GM08714 (cell line): Measurements from ENCODE around the gene RALBP1.
A peak's percentile ranks its signal among the peaks of the same experiment; 100 is the strongest.
"Not testable (repeated sequence)": the region's sequence is repeated elsewhere in the genome, so short reads cannot be mapped to it uniquely, and the experiment has no call there.

Experiments
- H3K4me3 ChIP-seq: fragments of 200-500 bp; sonication (Bioruptor generic); 2 replicates; pipeline ENCODE4 v1.5.1; 2014; ENCODE audit warnings: mild to moderate bottlenecking, low read length, inconsistent platforms
- ZNF274 ChIP-seq: IDR thresholded peaks from 2 replicates; pipeline ENCODE4 v1.6.1; 2012; ENCODE audit warnings: mild to moderate bottlenecking, low read depth, low read length

Gene RALBP1

DNA sequence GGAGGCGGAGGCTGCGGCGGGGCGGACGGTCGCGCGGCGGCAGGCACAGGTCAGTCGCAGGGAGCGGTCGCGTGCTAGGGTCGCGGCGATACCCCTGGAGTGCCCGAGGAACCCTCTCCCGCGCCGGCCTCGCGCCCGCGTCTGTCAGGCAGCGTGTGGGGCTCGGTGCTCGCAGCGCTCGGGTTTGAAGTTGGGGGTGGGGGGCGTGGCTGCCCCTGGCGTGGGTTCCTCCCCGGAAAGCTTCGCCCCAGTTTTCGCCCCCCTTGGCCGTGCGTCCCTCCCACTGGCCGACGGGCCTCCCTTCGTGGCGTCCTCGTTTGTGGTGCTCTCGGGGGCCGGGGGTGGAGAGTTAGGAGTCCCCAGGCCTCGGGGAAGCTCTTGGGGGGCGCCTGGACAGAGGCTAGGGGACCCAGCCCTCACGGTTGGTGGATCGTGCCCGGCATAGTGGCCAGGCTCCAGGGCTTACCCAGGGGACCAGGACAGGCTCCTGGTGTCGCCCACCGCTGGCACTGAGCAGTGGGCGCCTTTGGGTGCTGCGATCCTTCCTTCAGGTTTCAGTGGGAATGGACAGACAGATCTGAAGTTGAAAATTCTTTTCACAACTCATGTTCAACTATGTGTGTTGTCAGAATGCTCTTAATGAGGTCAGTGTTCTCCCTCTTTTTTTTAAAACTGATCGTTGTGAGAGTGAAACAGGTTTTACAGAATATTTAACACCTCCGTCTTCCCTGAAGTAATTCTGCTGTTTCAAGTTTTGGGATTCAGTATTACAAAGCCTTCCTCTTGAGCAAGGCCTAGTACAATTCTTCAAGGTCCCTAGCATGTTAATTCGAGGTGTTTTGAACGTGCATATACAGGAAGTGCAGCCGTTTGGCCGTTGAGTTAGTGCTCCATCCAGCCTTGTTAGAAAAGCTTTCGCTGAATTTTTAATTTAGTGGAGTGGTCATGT, 604 bp downstream of the RALBP1 start:
- no peak for TF ChIP-seq ZNF274
- H3K4me3 ChIP-seq, result peak overlapping the region; percentile 95

DNA sequence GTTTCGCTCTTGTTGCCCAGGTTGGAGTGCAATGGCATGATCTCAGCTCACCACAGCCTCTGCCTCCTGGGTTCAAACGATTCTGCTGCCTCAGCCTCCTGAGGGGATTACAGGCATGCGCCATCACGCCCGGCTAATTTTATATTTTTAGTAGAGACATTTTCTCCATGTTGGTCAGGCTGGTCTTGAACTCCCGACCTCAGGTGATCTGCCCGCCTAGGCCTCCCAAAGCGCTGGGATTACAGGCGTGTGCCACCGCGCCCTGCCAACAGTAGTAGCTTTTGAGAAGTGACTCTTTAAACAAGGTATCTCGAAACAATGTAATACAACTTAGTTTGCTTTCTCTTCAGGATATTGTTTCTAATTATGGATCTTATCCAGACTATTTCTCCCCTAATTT, 1.6 kb downstream of the RALBP1 start:
- H3K4me3 ChIP-seq, result peak overlapping the region; percentile 95

DNA sequence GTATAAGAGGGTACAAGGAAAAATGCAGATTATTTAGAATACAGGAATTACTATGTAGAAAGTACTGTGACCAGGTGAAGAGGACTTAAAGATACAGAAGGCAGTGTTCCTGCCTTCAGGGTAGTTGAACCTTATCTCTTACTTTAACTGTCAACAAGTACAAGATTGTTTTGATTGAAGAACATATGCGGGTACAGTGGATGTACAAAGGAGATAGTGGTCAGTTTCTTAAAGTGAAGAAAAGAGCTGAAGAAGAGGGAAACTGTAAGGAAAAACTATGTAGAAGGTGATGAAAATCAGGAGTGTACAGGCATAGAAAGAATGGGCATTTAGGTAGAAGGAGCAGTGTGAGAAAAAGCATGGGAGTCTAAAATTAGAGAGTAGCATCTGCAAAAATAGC, 2.2 kb downstream of the RALBP1 start:
- TF ChIP-seq ZNF274, result no peak

DNA sequence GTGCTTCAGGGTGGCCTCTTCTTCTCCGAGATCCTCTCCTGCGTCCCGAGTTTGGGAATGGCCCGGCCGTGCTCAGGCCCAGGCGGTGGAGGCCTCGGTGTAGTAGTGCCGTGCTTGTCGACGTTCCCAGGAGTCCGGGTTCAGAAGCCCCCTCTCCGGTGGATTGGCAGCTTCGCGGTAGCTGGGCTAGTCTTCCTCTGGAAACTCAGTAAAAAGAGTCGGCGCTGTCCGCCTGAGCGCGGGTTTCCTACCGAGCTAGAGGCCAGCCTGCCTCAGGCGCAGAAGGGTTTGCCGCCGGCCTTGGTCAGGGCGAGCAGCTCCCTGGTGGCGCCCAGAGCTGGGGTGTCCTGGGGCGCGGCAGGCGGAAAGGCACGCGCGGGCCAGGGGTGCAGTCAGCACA, 3.2 kb downstream of the RALBP1 start:
- H3K4me3 ChIP-seq, result no peak overlapping the region
- TF ChIP-seq ZNF274, result no peak

More for the DNA sequence above, 2.2 kb downstream of the RALBP1 start:
- no peak overlapping the region for H3K4me3 ChIP-seq

DNA sequence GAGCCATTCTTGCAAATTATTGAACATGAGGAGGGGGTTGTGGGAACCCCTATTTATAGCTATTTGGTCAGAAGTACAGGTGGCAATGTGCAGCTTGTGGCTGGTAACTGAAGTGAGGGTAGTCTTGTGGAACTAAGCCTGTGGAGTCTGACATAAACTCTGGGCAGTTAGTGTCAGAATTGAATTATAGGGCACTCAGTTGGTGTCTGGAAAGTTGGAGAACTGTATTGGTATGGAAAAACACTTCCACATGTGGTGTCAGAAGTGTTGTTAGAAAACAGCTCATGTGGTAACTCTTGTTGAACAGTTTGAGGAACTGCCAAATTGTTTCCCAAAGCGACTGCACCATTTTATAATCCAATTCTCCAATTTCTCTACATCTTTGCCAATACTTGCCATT, 7.5 kb downstream of the RALBP1 start:
- H3K4me3 ChIP-seq, result no peak overlapping the region; the same call in 1 of the 2 replicates
- no peak for TF ChIP-seq ZNF274

DNA sequence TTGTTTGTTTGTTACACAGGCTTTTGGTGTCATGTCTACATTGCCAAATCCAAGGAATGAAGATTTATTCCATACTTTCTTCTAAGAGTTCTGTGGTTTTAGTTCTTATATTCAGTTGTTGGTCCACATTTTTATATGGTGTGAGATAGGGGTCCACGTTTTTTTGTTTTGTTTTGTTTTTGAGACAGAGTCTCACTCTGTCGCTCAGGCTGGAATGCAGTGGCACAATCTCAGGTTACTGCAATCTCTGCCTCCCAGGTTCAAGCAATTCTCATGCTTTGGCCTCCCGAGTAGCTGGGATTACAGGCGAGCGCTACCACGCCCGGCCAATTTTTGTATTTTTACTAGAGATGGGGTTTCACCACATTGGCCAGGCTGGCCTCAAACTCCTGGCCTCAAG, 8.2 kb downstream of the RALBP1 start:
- no peak overlapping the region for H3K4me3 ChIP-seq
- TF ChIP-seq ZNF274, result no peak

DNA sequence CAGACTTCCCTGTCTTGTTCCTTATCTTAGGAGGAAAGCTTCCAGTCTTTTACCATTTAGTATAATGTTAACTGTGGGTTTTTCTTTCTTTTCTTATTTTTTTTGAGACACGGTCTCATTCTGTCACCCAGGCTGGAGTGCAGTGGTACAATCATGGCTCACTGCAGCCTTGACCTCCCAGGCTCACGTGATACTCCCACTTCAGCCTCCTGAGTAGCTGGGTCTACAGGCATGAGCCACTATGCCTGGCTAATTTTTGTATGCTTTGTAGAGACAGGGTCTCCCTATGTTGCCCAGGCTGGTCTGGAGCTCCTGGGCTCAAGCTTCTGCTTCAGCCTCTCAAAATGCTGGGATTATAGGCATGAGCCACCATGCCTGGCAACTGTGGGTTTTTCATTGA, 9.5 kb downstream of the RALBP1 start:
- not testable (repeated sequence) for H3K4me3 ChIP-seq

DNA sequence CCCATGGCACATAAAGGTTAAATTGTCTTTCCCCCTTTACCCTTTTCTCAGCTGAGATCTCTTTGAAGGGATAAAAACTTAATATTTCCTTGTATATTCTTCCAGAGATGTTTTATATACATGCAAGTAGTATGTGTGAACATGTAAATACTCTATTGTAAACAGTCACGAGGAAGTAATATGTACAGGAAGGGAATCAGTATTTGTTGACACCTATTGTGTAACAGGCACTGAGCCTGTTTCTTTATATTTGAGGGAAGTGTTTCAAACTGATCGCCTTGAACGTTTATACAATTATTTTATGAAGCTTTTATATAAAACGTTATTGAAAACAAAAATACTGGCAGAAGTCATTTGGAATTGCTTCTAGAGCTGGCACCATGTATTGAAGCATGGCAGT, 13.2 kb downstream of the RALBP1 start:
- no peak for TF ChIP-seq ZNF274
- no peak overlapping the region for H3K4me3 ChIP-seq

DNA sequence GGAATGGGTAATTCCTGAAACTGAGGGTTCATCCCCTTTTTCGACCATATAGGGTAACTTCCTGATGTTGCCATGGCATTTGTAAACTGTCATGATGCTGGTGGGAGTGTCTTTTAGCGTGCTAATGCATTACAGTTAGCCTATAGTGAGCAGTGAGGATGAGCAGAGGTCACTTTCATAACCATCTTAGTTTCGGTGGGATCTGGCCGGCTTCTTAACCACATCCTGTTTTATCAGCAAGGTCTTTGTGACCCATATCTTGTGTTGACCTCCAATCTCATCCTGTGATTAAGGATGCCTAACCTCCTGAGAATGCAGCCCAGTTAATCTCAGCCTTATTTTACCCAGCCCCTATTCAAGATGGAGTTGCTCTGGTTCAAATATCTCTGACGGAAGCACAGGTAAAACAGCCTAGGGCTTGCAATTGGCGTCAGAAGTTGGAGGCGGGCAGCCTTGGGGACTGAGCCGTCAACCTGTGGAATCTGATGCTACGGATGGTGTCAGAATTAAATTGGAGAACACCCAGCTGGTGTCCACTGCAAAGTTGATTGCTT, 19.5 kb downstream of the RALBP1 start:
- TF ChIP-seq ZNF274, result no peak
- no peak overlapping the region for H3K4me3 ChIP-seq

DNA sequence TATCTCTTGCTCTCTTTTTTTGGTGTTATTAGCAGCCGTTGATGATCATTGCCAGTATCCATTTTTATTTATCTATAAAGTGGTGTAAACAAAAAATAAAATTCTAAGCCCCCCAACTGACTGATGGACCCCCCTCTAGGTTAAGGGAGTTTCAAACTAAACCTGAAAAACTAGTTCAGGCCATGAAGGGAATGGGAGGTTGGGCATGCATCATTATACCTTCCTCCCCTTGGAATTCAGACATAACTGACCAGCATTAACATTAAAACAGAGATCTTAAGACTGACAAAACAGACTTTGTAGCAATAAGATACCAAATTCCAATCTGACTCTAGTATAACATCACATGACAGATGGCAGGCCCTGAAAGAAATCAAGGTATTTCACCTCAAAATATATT, 20.2 kb downstream of the RALBP1 start:
- H3K4me3 ChIP-seq, result no peak overlapping the region
- no peak for TF ChIP-seq ZNF274

DNA sequence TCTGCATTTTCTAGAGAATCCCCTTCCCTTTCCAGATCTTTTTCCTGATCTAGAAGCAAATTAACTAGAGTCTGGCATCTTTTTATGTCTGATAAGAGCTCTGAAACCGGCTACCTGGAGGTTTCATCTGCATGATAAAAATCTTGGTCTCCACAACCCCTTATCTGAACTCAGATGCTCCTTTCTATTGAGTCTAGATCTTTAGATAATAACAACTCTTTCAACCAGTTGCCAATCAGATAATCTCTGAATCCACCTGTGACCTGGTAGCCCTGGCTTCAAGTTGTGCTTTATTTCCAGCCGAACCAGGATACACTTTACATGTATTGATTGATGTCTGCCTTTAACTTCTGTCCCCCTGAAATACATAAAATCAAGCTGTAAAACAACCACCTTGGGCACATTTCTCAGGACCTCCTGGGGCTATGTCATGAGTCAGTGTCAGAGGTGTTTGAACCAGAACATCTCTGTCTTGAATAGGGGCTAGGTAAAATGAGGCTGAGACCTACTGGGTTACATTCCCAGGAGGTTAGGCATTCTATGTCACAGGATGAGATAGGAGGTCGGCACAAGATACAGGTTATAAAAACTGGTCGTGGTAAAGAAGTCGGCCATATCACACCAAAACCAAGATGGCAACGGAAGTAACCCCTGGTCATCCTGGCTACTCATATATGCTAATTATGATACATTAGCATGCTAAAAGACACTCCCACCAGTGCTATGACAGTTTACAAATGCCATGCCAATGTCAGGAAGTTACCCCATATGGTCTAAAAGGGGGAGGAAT, 20.8 kb downstream of the RALBP1 start:
- no peak overlapping the region for H3K4me3 ChIP-seq
- TF ChIP-seq ZNF274, result no peak

DNA sequence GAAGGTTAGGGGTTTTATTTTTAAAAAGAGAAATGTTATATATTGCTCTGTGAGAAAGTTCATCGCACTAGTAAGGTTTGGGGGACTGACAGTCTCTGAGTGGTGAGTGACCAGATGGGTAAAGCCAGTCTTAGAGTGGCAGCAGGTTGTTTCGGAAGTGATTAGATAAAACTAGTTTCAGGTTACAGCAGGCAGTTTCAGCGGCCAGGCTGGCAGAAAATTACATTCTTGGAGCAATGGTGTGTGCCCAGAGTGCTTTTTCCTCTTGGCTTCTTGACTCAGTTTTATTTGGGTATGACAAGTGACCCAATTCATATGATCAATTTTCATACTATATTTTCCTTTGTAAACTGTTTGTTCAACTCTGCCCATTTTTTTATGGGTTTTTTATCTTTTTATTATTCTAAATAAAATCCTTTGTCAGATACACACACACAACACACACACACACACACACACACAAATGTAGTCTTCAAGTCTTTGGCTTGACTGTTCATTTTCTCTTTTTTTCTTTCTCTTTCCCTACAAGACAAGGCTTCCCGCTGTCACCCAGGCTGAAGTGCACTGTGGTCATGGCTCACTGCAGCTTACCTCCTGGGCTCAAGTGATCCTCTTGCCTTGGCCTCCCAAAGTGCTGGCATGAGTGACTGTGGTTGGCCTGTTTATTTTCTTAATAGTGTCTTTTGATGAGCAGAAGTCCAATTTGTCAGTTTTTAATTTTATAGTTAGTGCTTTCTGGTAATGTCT, 30.9 kb downstream of the RALBP1 start:
- no peak overlapping the region for H3K4me3 ChIP-seq
- TF ChIP-seq ZNF274, result no peak

DNA sequence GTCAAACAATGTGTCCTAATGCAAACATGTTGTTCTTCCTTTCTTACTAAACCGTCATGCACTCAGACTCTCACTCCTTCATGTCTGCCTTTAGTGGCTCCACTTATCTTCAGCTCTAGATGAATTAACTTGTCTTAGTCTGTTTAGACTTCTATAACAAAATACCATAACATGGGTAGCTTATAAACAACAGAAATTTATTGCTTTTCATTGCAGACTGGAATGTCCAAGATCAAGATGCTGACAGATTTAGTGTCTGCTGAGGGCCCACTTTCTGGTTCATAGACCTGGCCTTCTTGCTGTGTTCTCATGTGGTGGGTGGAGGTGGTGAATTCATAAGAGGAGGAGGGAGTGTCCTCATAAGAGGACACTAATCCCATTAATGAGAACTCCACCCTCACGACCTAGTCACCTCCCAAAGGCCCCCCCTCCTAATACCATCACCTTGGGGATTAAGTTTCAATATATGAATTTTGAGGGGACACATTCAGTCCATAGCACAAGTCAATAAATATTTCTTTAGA, 32.3 kb downstream of the RALBP1 start:
- no peak overlapping the region for H3K4me3 ChIP-seq
- no peak for TF ChIP-seq ZNF274

DNA sequence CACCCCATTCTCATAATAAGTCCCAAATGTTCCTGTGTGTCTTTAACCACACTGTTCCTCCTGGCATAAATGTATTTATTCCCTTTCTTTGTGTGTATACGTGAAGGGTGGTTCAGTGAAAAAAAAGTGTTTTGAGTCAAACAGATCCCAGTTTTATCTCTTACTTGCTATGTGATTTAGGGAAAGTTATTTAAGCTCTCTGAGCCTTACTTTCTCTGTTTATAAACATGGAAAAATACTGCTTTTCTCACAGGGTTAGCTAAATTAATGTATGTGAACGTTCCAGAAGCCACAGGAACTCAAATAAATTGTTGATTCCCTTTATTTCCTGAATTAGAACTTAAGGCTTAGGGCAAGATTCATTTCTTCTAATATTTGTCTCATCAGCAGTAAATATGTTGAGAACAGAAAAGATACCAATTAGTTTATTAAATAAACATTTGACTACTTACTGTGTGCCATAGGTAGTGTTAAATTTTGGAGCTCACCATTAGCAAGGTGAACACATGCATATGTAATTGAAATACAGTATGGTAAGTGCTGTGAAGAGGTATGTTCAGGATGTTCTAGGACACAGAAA, 33.2 kb downstream of the RALBP1 start:
- H3K4me3 ChIP-seq, result no peak overlapping the region
- TF ChIP-seq ZNF274, result no peak
